VCaP (cell line): ENCODE data around the gene FGF14.

Source experiments
- H3K27ac ChIP-seq: fragments of 450-650 bp; 2 replicates; pipeline ENCODE4 v1.5.1; 2017
- CTCF ChIP-seq: fragments of 450-650 bp; conservative IDR thresholded peaks from 2 replicates; pipeline ENCODE4 v1.5.1; 2017; ENCODE audit warnings: mild to moderate bottlenecking, moderate library complexity

The FGF14 gene

GRCh38 chr13:102226591-102226990 lies 175.3 kb downstream of the FGF14 start:
- TF ChIP-seq CTCF, result no peak
- H3K27ac ChIP-seq, result no peak overlapping the region

DNA sequence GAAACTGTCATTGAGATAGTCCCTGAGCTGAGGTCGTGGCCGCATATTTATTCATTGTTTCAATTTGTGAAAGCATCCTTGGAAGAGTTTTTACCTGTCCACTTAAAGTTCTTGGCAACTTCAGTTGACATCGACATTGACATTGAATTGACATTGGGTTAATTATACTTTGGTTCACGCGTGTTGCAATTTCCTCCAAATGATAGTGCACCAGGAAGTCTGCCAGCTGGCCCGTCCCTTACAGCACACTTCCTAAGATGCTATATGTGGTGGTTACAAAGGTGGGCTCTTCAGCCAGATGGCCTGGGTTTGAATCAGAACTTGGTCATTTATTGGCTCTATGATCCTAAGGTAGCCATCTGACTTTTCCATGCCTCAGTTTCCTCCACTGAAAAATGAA lies 176.0 kb downstream of the FGF14 start:
- TF ChIP-seq CTCF, result no peak
- H3K27ac ChIP-seq, result no peak overlapping the region

DNA sequence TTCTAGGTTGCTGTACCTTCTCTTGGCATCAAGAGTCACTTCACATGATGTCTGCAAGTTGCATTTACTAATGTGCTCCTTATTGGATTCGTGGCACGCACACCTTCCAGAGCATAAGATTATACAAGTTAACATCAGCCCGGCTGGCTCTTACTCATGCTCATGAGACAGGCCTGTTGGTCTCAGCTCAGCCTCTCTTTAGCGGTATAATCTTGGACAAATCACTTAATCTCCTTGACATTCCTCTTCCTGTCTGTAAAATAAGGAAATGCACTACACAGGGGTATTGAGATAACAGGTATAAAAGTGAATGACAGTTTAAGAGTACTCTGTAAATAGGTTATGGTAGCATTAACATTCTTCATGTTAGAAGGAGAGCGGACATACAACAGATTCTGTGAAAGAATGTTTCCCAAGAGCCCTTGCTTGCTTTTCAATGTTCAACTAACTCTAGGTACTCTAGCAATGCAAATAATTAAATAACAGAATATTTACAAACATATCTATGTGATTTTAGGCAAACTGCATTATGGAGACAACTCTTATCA lies 181.1 kb downstream of the FGF14 start:
- H3K27ac ChIP-seq, result no peak overlapping the region
- no peak for TF ChIP-seq CTCF

GRCh38 chr13:102214956-102215355 lies 186.9 kb downstream of the FGF14 start:
- no peak overlapping the region for H3K27ac ChIP-seq
- no peak for TF ChIP-seq CTCF

- no peak for TF ChIP-seq CTCF
- no peak overlapping the region for H3K27ac ChIP-seq
Measured at GRCh38 chr13:102212729-102213128, 189.1 kb downstream of the FGF14 start.

DNA sequence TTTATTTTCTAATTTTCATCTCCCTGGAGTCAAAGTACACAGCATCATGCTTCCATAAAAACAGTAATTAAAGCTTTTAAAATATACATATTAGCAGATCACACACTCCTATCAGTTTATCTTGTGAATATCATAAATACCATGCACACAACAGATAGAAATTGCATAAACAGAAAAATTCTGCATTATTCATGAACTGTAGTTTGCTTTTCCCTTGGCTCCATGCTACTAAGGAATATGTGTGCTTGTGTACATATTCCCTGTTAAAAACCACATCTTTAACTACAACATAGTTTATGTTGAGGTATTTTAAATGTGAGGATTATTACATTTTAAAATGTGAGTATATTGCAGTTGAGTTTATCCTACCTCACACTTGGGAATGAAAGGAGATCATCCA lies 193.5 kb downstream of the FGF14 start:
- no peak overlapping the region for H3K27ac ChIP-seq
- TF ChIP-seq CTCF, result no peak

- H3K27ac ChIP-seq, result no peak overlapping the region
- TF ChIP-seq CTCF, result no peak
Measured at GRCh38 chr13:102207680-102208342, 194.0 kb downstream of the FGF14 start.
